ENCODE measurements around the gene AQP2.

Gene AQP2

DNA sequence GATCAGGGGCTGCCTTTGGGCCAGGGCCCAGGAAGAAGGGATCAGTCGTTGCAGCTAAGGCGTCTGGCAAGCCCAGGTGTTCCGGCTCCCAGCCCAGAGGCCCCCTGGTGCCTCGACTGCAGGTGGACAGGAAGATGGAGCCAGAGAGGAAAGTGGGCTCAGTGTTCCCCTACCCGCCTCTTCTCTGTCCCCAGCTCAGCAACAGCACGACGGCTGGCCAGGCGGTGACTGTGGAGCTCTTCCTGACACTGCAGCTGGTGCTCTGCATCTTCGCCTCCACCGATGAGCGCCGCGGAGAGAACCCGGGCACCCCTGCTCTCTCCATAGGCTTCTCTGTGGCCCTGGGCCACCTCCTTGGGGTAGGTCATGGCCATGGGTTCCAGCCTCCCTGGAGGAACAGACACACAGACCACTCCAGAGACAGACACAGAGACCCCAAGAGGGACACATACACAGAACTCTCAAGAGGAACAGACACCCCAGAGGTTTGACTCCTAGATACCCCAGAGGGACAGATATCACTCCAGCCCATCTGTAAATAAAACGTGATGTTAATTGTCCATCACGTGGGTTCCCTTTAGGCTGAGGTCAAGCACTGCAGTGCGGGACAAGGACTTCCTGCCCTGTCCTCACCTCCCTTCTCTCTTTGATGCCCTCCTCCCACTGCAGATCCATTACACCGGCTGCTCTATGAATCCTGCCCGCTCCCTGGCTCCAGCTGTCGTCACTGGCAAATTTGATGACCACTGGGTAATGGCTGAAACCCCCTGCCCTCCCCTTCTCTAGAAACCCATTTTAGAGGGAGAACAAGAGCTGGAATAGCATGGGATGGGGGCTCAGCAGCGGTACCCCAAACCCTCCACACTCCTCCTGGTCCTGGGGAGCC is 3.7 kb downstream of the AQP2 start:
- H3K4me3 ChIP-seq (IDR thresholded peaks at IDR 0.05; ENCODE audit: insufficient read depth, low read depth, low read length): no peak overlapping the region

DNA sequence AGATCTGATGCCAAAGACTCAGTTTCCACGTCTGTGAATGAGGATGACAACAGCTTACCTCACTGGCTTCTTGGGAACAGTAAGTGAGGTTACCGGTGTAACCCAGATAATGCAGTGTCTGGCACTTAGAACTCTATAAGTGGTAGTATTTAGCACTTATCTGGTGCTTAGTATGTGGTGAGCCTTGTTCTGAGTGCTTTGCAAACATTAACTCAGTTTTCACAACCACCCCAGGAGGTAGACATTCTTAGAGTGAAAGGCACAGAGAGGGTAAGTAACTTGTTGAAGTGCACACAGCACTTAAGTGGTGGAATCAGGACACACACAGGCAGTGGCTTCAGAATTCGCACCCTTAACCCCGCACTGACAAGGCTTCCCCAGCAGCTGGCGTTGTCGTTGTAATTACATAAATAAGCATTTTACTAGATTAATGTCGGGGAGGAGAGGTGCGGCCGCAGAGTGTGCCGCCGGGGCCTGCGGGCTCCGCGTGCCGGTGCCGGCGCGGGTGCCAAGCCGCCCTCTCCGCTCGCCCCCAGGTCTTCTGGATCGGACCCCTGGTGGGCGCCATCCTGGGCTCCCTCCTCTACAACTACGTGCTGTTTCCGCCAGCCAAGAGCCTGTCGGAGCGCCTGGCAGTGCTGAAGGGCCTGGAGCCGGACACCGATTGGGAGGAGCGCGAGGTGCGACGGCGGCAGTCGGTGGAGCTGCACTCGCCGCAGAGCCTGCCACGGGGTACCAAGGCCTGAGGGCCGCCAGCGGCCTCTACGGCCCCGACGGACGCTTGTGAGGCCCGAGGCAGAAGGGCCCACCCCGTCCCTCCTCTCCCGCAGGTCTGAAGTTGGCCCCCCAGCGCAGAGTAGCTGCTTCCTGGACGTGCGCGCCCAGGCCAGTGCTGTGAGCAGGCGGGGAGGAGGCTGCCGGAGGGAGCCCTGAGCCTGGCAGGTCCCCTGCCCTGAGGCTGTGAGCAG is 4.6 kb downstream of the AQP2 start:
- TF ChIP-seq, protein P1, sequence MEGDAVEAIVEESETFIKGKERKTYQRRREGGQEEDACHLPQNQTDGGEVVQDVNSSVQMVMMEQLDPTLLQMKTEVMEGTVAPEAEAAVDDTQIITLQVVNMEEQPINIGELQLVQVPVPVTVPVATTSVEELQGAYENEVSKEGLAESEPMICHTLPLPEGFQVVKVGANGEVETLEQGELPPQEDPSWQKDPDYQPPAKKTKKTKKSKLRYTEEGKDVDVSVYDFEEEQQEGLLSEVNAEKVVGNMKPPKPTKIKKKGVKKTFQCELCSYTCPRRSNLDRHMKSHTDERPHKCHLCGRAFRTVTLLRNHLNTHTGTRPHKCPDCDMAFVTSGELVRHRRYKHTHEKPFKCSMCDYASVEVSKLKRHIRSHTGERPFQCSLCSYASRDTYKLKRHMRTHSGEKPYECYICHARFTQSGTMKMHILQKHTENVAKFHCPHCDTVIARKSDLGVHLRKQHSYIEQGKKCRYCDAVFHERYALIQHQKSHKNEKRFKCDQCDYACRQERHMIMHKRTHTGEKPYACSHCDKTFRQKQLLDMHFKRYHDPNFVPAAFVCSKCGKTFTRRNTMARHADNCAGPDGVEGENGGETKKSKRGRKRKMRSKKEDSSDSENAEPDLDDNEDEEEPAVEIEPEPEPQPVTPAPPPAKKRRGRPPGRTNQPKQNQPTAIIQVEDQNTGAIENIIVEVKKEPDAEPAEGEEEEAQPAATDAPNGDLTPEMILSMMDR (conservative IDR thresholded peaks at IDR 0.05; ENCODE audit: low read depth, low read length): no peak
- Histone ChIP-seq H3K4me1 (ENCODE audit: low read depth, poor library complexity, severe bottlenecking) (no peaks in the 10 kb centered on the region), H3K27ac (no peak overlapping the region), H4K20me1 (ENCODE audit: insufficient read depth) (no peaks in the 10 kb centered on the region), H3K36me3 (ENCODE audit: insufficient read depth) (no peaks in the 10 kb centered on the region), H3K79me2 (ENCODE audit: insufficient read depth, low read depth) (no peaks in the 10 kb centered on the region), H3K27me3 (ENCODE audit: insufficient read depth, low read depth) (peaks cover 27% of the 10 kb centered on the region; the same call in 1 of the 2 replicates), H3K9ac (no peak overlapping the region), H3K4me2 (no peak overlapping the region), H2AFZ (ENCODE audit: low read depth) (no peak overlapping the region), H3K4me3 (IDR thresholded peaks at IDR 0.05; ENCODE audit: insufficient read depth, low read depth, low read length) (no peak overlapping the region)

More for the DNA sequence above, 3.7 kb downstream of the AQP2 start:
- no peaks in the 10 kb centered on the region for H3K36me3 ChIP-seq (ENCODE audit: insufficient read depth)
- no peak overlapping the region for H3K9ac ChIP-seq
- peaks cover 18% of the 10 kb centered on the region; the same call in 1 of the 2 replicates for H3K27me3 ChIP-seq (ENCODE audit: insufficient read depth, low read depth)
- H3K27ac ChIP-seq: no peak overlapping the region
- H4K20me1 ChIP-seq (ENCODE audit: insufficient read depth): no peaks in the 10 kb centered on the region
- no peak overlapping the region for H3K4me2 ChIP-seq
- H3K4me1 ChIP-seq (ENCODE audit: low read depth, poor library complexity, severe bottlenecking): no peaks in the 10 kb centered on the region
- H2AFZ ChIP-seq (ENCODE audit: low read depth): no peak overlapping the region
- TF ChIP-seq, protein P1 (conservative IDR thresholded peaks at IDR 0.05; ENCODE audit: low read depth, low read length): no peak
- no peaks in the 10 kb centered on the region for H3K79me2 ChIP-seq (ENCODE audit: insufficient read depth, low read depth)

DNA sequence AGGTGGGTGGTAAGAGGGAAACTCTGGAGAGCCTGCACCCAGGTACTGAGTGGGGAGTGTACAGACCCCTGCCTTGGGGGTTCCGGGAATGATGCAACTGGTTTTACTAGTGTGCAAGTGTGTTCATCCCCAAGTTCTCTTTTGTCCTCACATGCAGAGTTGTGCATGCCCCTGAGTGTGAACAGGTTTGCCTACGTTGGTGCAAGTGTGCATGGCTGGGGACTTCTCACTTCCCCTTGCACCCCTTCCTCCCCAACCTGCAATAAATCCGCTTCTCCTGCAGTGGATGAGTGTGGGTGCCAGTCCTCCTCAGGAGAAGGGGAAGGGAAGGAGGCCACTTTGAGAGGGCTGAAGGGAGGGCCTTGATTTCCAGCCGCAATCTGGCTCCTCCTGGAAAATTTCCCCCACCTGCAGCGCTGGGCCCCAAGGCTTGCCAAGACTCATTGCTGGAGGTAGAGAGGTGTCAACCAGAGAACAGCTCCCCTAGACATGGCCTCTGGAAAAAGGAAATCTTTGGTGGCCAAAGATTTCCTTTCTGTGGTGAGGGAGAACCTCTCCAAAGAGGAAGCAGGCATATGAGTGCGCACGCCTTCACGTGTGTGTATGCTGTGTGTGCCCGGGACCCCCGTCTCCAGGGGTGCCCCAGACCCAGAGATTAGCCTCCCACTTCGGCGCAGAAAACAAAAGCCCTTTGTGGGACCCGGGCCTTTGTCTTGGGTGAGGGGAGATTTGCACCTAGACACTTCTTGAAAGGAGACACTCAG is 5.5 kb downstream of the AQP2 start:
- Histone ChIP-seq H3K4me1 (ENCODE audit: low read depth, poor library complexity, severe bottlenecking) (no peaks in the 10 kb centered on the region), H2AFZ (ENCODE audit: low read depth) (no peak overlapping the region)

More for the DNA sequence above, 5.5 kb downstream of the AQP2 start:
- H3K4me3 ChIP-seq (IDR thresholded peaks at IDR 0.05; ENCODE audit: insufficient read depth, low read depth, low read length): no peak overlapping the region
- H3K36me3 ChIP-seq (ENCODE audit: insufficient read depth): no peaks in the 10 kb centered on the region
- H4K20me1 ChIP-seq (ENCODE audit: insufficient read depth): no peaks in the 10 kb centered on the region
- no peak overlapping the region for H3K27ac ChIP-seq
- no peak overlapping the region for H3K9ac ChIP-seq
- TF ChIP-seq, protein P1 (conservative IDR thresholded peaks at IDR 0.05; ENCODE audit: low read depth, low read length): no peak
- H3K27me3 ChIP-seq (ENCODE audit: insufficient read depth, low read depth): peaks cover 32% of the 10 kb centered on the region; the same call in 1 of the 2 replicates
- no peak overlapping the region for H3K4me2 ChIP-seq
- no peaks in the 10 kb centered on the region for H3K79me2 ChIP-seq (ENCODE audit: insufficient read depth, low read depth)
